Measurements from ENCODE around the gene GSN.

Gene GSN

GRCh38 chr9:121304707-121305106 is 36.7 kb downstream of the GSN start:
- no peak for DNase-seq

- no peak for DNase-seq
These were observed 37.5 kb downstream of the GSN start for GRCh38 chr9:121305269-121305994.

GRCh38 chr9:121307976-121308375 is 40.0 kb downstream of the GSN start:
- no peak for DNase-seq

GRCh38 chr9:121308765-121309164 is 40.8 kb downstream of the GSN start:
- DNase-seq = no peak

GRCh38 chr9:121309171-121309570 is 41.2 kb downstream of the GSN start:
- no peak for DNase-seq

GRCh38 chr9:121309833-121310425 is 42.0 kb downstream of the GSN start:
- no peak for DNase-seq

- no peak for DNase-seq
These were observed 42.6 kb downstream of the GSN start for GRCh38 chr9:121310571-121310970.

- no peak for DNase-seq
These were observed 44.2 kb downstream of the GSN start for GRCh38 chr9:121312169-121312568.

GRCh38 chr9:121313458-121314152 is 45.6 kb downstream of the GSN start:
- DNase-seq = no peak

- no peak for DNase-seq
These were observed 48.4 kb downstream of the GSN start for GRCh38 chr9:121316378-121316777.

- no peak for DNase-seq
These were observed 49.0 kb downstream of the GSN start for GRCh38 chr9:121316852-121317373.

- no peak for DNase-seq
These were observed 50.0 kb downstream of the GSN start for GRCh38 chr9:121317737-121318630.

- DNase-seq = no peak
These were observed 50.8 kb downstream of the GSN start for GRCh38 chr9:121318631-121319382.

- DNase-seq = no peak
These were observed 51.4 kb downstream of the GSN start for GRCh38 chr9:121319383-121319780.

GRCh38 chr9:121321016-121321503 is 53.1 kb downstream of the GSN start:
- no peak for DNase-seq

GRCh38 chr9:121322037-121322736 is 54.2 kb downstream of the GSN start:
- DNase-seq = no peak

GRCh38 chr9:121322737-121323448 is 54.9 kb downstream of the GSN start:
- no peak for DNase-seq

- DNase-seq = no peak
These were observed 55.6 kb downstream of the GSN start for GRCh38 chr9:121323449-121324151.

GRCh38 chr9:121324316-121324715 is 56.4 kb downstream of the GSN start:
- no peak for DNase-seq

- no peak for DNase-seq
These were observed 56.8 kb downstream of the GSN start for GRCh38 chr9:121324755-121325154.
